C4-2B (cell line): Measurements from ENCODE around the gene CNTNAP1.

Experiments used
- H3K27ac ChIP-seq: fragments of 450-650 bp; 2 replicates; pipeline ENCODE4 v1.5.1; 2017
- CTCF ChIP-seq: fragments of 450-650 bp; conservative IDR thresholded peaks from 2 replicates; pipeline ENCODE4 v1.5.1; 2017; ENCODE audit warnings: mild to moderate bottlenecking
- ZFX ChIP-seq: fragments of 450-650 bp; IDR thresholded peaks from 2 replicates; pipeline ENCODE4 v1.6.1; 2017

The CNTNAP1 gene

DNA sequence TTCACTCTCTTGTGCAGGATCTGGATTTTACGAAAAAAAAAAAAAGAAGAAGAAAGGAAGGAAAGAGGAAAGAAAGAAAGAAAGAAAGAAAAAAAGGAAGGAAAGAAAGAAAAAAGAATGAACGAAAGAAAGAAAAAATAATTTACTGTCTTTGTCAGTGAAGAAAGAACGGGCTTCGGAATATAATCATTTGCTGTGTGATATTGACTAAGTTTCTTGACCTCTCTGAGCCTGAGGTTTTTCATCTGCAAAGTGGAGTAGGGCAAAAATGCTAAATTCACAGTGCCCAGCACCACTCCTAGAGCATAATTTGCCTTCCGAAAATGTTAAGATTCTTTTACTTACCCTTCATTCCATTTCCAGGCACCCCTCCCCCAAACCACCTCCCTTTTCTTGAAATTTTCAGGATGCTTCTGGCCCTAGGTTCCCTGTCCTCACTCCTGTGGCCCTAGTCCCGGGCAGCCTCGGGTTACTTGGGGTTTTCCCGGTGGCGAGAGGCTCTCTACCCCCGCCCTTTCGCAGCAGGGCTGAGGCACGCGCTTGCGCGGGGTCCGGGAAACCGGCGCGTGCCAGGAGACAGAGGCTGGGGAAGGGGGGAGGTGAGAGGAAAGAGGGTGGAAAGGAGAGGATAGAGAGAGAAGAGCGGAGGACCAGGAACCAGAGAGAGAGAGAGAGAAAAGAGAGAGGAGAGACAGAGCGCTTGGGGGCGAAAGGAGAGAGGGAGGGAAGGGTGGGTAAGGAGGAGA, at the start of gene CNTNAP1:
TSS of gene CNTNAP1 (plus strand) at position 556 of the 746 bp plus-strand sequence. CDS start 299 bp downstream, outside the sequence.
- TF ChIP-seq CTCF, result no peak
- TF ChIP-seq ZFX, result no peak
- no peak within 1 kb of the TSS for H3K27ac ChIP-seq

- H3K27ac ChIP-seq, result no peak overlapping the region
- TF ChIP-seq CTCF (no peak), ZFX (no peak)
Measured at GRCh38 chr17:42632949-42633444, 49.3 kb upstream of the CNTNAP1 start.

DNA sequence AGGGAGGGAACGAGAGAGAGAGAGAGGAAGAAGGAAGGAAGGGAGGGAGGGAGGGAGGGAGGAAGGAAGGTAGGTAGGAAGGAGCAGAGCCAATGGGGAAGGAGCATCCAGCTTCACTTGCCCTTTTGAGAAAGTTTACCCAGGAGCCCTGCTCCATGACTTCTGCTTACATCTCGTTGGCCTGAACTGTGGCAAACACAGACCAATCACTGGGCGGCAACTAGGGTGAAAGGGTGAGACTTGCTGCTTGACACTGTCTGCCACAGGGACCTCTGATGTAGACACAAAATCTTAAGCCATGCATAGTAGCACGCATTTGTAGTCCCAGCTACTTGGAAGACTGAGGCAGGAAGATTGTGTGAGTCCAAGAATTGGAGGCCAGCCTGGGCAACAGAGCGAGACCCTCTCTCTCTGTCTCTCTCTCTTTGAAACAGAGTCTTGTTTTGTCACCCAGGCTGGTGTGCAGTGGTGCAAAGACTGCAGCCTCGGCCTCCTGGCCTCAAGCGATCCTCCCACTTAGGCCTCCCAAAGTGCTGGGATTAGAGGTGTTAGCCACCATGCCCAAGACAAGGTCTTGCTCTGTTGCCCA, 42.7 kb upstream of the CNTNAP1 start:
- H3K27ac ChIP-seq, result no peak overlapping the region
- no peak for TF ChIP-seq CTCF
- TF ChIP-seq ZFX, result no peak

- TF ChIP-seq CTCF, result no peak
- no peak for TF ChIP-seq ZFX
- H3K27ac ChIP-seq, result no peak overlapping the region
Measured at GRCh38 chr17:42640121-42640520, 42.2 kb upstream of the CNTNAP1 start.

- H3K27ac ChIP-seq, result no peak overlapping the region
- TF ChIP-seq ZFX (no peak), CTCF (no peak)
Measured at GRCh38 chr17:42642336-42642735, 40.0 kb upstream of the CNTNAP1 start.

DNA sequence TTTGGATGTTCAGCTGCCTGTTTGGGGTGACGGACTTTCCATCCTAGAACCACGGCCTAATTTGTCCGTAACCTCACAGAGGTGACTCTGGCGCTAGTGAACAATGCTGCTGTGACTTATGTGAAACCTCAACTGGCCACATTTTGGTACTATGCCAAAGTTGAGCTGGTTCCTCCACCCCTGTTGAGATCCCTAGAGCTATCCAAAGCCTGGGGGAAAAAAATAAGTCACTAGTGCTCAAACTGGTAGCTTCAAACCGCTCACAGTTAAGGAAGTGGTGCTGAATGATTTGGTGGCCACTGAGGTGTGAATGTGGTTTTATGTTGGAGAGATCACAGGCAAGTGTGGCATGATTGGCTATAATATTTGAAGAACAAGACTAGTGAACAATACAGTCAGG, 34.6 kb upstream of the CNTNAP1 start:
- TF ChIP-seq CTCF (no peak), ZFX (no peak)
- no peak overlapping the region for H3K27ac ChIP-seq

DNA sequence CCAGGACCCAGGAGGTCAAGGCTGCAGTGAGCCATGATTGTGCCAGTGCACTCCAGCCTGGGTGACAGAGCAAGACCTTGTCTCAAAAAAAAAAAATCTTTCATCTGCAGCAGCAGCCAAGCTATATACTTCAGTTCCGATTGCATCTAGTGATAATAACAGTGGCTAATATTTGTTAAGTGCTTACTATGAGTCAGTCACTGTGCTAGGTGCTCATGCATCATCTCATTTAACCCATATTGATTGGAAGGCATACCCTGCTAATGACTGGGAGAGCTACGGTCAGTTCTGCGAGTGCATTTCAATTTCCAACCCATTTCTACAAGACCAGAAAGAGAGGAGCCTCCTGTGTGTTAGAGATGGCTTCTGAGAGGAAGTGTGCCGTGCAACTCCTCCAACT, 30.9 kb upstream of the CNTNAP1 start:
- no peak for TF ChIP-seq ZFX
- TF ChIP-seq CTCF, result no peak
- no peak overlapping the region for H3K27ac ChIP-seq
